Measurements from ENCODE around the gene BCL7A.

Gene BCL7A

GRCh38 chr12:122073815-122074214 is 52.1 kb downstream of the BCL7A start:
- no peaks in the 10 kb centered on the region for H3K9me3 ChIP-seq (ENCODE audit: control insufficient read depth, low read length)
- H3K36me3 ChIP-seq (ENCODE audit: control insufficient read depth, insufficient read depth, low read length): no peaks in the 10 kb centered on the region
- H2AFZ ChIP-seq: peak overlapping the region; percentile 23
- no peak for TF ChIP-seq CTCF (IDR thresholded peaks at IDR 0.05)
- no peak overlapping the region for H3K4me2 ChIP-seq (ENCODE audit: low read length)
- H3K9ac ChIP-seq: no peak overlapping the region
- no peak overlapping the region for H3K4me3 ChIP-seq (ENCODE audit: low read depth, low read length)
- H3K27ac ChIP-seq: peak overlapping the region; percentile 75
- H3K27me3 ChIP-seq (ENCODE audit: control insufficient read depth, insufficient read depth, low read length): no peaks in the 10 kb centered on the region
- peaks cover 7% of the 10 kb centered on the region for H3K4me1 ChIP-seq
- no peaks in the 10 kb centered on the region for H3K79me2 ChIP-seq

- H3K4me1 ChIP-seq: peaks cover 14% of the 10 kb centered on the region
- H3K4me2 ChIP-seq (ENCODE audit: low read length): no peak overlapping the region
- peaks cover 24% of the 10 kb centered on the region for H3K79me2 ChIP-seq
- H3K9me3 ChIP-seq (ENCODE audit: control insufficient read depth, low read length): no peaks in the 10 kb centered on the region
- no peak overlapping the region for H3K27ac ChIP-seq
- H3K27me3 ChIP-seq (ENCODE audit: control insufficient read depth, insufficient read depth, low read length): no peaks in the 10 kb centered on the region
- no peak overlapping the region for H3K9ac ChIP-seq
- no peak for TF ChIP-seq CTCF (IDR thresholded peaks at IDR 0.05)
- no peak overlapping the region for H3K4me3 ChIP-seq (ENCODE audit: low read depth, low read length)
- no peak overlapping the region for H2AFZ ChIP-seq
- H3K36me3 ChIP-seq (ENCODE audit: control insufficient read depth, insufficient read depth, low read length): no peaks in the 10 kb centered on the region
Measured at GRCh38 chr12:122076743-122077495, 55.2 kb downstream of the BCL7A start.

GRCh38 chr12:122078141-122079032 is 56.7 kb downstream of the BCL7A start, which contains the start of gene MLXIP:
MLXIP (plus strand) TSS chr12:122078756; CDS start chr12:122078854, 98 bp downstream.
- Histone ChIP-seq H3K36me3 (ENCODE audit: control insufficient read depth, insufficient read depth, low read length) (no peaks in the 10 kb centered on the region), H3K9me3 (ENCODE audit: control insufficient read depth, low read length) (no peaks in the 10 kb centered on the region), H3K27me3 (ENCODE audit: control insufficient read depth, insufficient read depth, low read length) (no peaks in the 10 kb centered on the region), H3K27ac (peak within 1 kb of the TSS; percentile 77), H3K4me1 (peaks cover 16% of the 10 kb centered on the region), H3K9ac (peak within 1 kb of the TSS; percentile 49), H2AFZ (peak within 1 kb of the TSS; percentile 78), H3K4me2 (ENCODE audit: low read length) (peak within 1 kb of the TSS; percentile 77), H3K4me3 (ENCODE audit: low read depth, low read length) (peak within 1 kb of the TSS; percentile 70), H3K79me2 (peaks cover 36% of the 10 kb centered on the region)
- no peak for TF ChIP-seq CTCF (IDR thresholded peaks at IDR 0.05)

GRCh38 chr12:122079033-122079531 is 57.4 kb downstream of the BCL7A start:
- Histone ChIP-seq H3K27me3 (ENCODE audit: control insufficient read depth, insufficient read depth, low read length) (no peaks in the 10 kb centered on the region), H3K9me3 (ENCODE audit: control insufficient read depth, low read length) (no peaks in the 10 kb centered on the region), H3K4me3 (ENCODE audit: low read depth, low read length) (peak overlapping the region; percentile 70), H3K9ac (peak overlapping the region; percentile 49), H3K4me2 (ENCODE audit: low read length) (peak overlapping the region; percentile 77), H2AFZ (peak overlapping the region; percentile 75), H3K4me1 (peaks cover 16% of the 10 kb centered on the region), H3K36me3 (ENCODE audit: control insufficient read depth, insufficient read depth, low read length) (no peaks in the 10 kb centered on the region), H3K27ac (peak overlapping the region; percentile 77), H3K79me2 (peaks cover 41% of the 10 kb centered on the region)
- no peak for TF ChIP-seq CTCF (IDR thresholded peaks at IDR 0.05)
